HUES48 (cell line): Measurements from ENCODE around the gene PLS1.
"Not testable (repeated sequence)": the region's sequence is repeated elsewhere in the genome, so short reads cannot be mapped to it uniquely, and the experiment has no call there.

ENCODE experiments used
- H3K27ac ChIP-seq: one replicate; pipeline ENCODE4 v1.7.0; 2013; ENCODE audit warnings: low read depth, low read length, inconsistent platforms
- H3K27me3 ChIP-seq: 2 replicates; pipeline ENCODE4 v1.6.1; 2013; ENCODE audit warnings: mild to moderate bottlenecking, low read length; ENCODE audit not compliant: control insufficient read depth, insufficient read depth
- H3K36me3 ChIP-seq: 2 replicates; pipeline ENCODE4 v1.6.1; 2013; ENCODE audit warnings: low read length; ENCODE audit not compliant: control insufficient read depth, insufficient read depth
- H3K4me1 ChIP-seq: 2 replicates; pipeline ENCODE4 v1.6.1; 2013; ENCODE audit warnings: mild to moderate bottlenecking, low read length; ENCODE audit not compliant: control insufficient read depth, insufficient read depth
- H3K4me3 ChIP-seq: 2 replicates; pipeline ENCODE4 v1.5.1; 2013; ENCODE audit warnings: mild to moderate bottlenecking, low read depth, low read length
- H3K9ac ChIP-seq: 2 replicates; pipeline ENCODE4 v1.6.1; 2013; ENCODE audit warnings: mild to moderate bottlenecking, low read depth, low read length, moderate library complexity
- H3K9me3 ChIP-seq: 2 replicates; pipeline ENCODE4 v1.6.1; 2013; ENCODE audit warnings: low read length; ENCODE audit not compliant: control insufficient read depth, insufficient read depth

PLS1 gene

GRCh38 chr3:142576792-142577191, 19.4 kb upstream of the PLS1 start:
- H3K36me3 ChIP-seq = no peaks in the 10 kb centered on the region; the same call in 1 of the 2 replicates
- H3K9ac ChIP-seq = no peak overlapping the region
- no peaks in the 10 kb centered on the region for H3K9me3 ChIP-seq
- H3K27ac ChIP-seq = no peak overlapping the region
- no peak overlapping the region for H3K4me3 ChIP-seq
- H3K27me3 ChIP-seq = no peaks in the 10 kb centered on the region
- H3K4me1 ChIP-seq = peaks cover 30% of the 10 kb centered on the region

GRCh38 chr3:142577696-142578328, 18.4 kb upstream of the PLS1 start:
- no peaks in the 10 kb centered on the region; the same call in 1 of the 2 replicates for H3K36me3 ChIP-seq
- no peaks in the 10 kb centered on the region for H3K9me3 ChIP-seq
- H3K27ac ChIP-seq = peak overlapping the region; percentile 95
- H3K27me3 ChIP-seq = no peaks in the 10 kb centered on the region
- peaks cover 30% of the 10 kb centered on the region for H3K4me1 ChIP-seq
- peak overlapping the region; percentile 91 for H3K9ac ChIP-seq
- peak overlapping the region; percentile 95 for H3K4me3 ChIP-seq

- Histone ChIP-seq H3K27me3 (no peaks in the 10 kb centered on the region), H3K4me1 (peaks cover 30% of the 10 kb centered on the region), H3K27ac (peak within 1 kb of the TSS; percentile 95), H3K9ac (peak within 1 kb of the TSS; percentile 91), H3K36me3 (no peaks in the 10 kb centered on the region; the same call in 1 of the 2 replicates), H3K9me3 (no peaks in the 10 kb centered on the region), H3K4me3 (peak within 1 kb of the TSS; percentile 95)
Observed at GRCh38 chr3:142578329-142579223, 17.6 kb upstream of the PLS1 start, which contains the start of gene ATR. Gene ATR, minus strand, starts transcription at chr3:142578733. Its CDS starts 29 bp downstream, at chr3:142578704.

DNA sequence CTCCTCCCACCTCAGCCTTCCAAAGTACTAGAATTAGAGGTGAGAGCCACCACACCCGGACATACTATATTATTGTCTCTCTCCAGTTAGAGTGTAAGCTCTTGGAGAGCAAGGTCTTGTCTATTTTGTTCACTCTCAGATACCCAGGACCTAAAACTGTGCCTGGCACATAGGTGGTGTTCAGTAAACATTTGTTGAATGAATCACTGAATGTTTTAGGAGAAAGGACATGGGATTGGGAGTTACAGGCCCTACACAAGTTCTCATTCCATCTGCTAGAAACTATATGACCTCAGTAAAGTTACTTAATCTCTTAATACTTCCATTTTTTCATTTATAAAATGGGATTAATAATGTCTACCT, 16.2 kb upstream of the PLS1 start:
- H3K27me3 ChIP-seq = no peaks in the 10 kb centered on the region
- H3K9me3 ChIP-seq = no peaks in the 10 kb centered on the region
- no peak overlapping the region for H3K4me3 ChIP-seq
- H3K36me3 ChIP-seq = no peaks in the 10 kb centered on the region; the same call in 1 of the 2 replicates
- H3K27ac ChIP-seq = no peak overlapping the region
- no peak overlapping the region for H3K9ac ChIP-seq
- peaks cover 28% of the 10 kb centered on the region for H3K4me1 ChIP-seq

DNA sequence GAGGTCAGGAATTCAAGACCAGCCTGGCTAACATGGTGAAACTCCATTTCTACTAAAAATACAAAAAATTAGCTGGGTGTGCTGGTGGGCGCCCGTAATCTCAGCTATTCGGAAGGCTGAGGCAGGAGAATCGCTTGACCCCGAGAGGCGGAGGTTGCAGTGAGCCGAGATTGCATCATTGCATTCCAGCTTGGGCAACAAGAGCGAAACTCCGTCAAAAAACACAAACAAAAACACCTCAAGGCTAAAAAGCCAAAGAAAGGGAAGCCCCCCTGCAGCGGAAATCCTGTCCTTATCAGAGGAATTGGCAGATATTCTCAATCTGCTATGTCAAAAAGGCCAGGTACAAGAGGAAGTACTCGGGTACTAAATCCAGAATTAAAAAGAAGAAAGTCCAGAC, 15.1 kb upstream of the PLS1 start:
- H3K9ac ChIP-seq, H3K27ac ChIP-seq, H3K9me3 ChIP-seq, H3K27me3 ChIP-seq, H3K4me3 ChIP-seq, H3K36me3 ChIP-seq: not testable (repeated sequence)
- H3K4me1 ChIP-seq = peaks cover 18% of the 10 kb centered on the region

DNA sequence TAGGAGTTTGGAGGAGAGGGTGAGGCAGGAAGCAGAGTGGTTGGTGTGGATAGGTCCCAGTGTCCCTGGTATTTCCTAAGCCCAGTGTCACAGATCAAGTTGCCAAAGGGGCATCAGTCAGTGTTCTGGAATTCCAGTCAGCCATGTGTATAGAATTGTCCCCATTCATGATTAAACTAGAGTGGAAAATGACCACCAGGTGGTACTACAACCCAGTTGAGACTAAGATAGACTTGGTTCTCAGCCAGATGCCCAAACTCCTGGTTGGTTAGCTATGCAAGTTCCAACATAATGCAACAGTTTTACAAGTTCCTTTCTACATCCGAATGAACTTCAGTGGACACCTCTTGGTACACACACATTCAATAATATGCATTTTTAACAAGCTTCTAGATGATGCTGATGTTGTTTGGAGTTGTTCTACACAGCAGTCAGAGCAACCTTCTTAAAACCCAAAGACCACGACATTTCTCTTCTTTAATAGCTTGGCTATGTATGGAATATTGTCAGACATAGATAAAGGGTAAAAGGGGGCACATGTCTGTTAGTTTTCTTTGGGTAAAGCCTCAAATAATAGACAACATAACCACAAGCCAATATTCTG, 9.3 kb upstream of the PLS1 start:
- Histone ChIP-seq H3K27me3 (no peaks in the 10 kb centered on the region), H3K27ac (no peak overlapping the region), H3K9me3 (no peaks in the 10 kb centered on the region), H3K4me3 (no peak overlapping the region), H3K4me1 (no peaks in the 10 kb centered on the region), H3K36me3 (no peaks in the 10 kb centered on the region), H3K9ac (no peak overlapping the region)

DNA sequence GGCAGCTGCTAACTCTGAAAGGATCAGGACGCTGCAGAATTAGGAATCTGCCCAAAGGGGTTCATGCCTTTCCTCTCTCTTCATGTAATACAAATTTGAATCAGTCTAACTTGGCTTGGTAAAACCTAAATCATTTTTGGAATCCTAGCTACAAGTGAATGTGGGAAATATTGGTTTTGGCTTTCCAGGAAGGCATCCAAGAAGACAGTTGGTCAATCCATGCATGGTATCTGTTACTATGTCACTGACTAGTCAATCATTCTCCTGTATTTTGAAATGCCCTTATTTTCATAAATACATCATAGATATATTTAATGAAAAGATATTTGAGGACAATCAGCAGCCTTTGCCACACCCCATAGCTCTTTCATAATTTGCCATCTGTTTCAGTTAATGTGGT, 7.5 kb upstream of the PLS1 start:
- Histone ChIP-seq H3K9ac (no peak overlapping the region), H3K27ac (no peak overlapping the region), H3K9me3 (no peaks in the 10 kb centered on the region), H3K27me3 (no peaks in the 10 kb centered on the region), H3K4me1 (no peaks in the 10 kb centered on the region), H3K36me3 (no peaks in the 10 kb centered on the region), H3K4me3 (no peak overlapping the region)

DNA sequence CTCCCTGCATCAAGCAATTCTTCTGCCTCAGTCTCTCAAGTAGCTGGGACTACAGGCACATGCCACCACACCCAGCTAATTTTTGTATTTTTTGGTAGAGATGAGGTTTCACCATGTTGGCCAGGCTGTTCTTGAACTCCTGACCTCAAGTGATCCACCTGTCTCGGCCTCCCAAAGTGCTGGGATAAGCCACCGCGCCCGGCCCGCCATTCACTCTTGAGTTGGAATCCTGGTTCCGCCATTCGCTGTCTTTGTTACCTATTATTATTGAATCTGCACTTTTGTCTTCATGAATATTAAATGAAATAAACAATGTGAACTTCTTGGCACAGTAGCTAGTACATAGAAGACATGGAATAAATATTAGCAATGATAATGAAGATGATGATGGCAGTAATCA, 3.9 kb upstream of the PLS1 start:
- not testable (repeated sequence) for H3K27me3 ChIP-seq, H3K9me3 ChIP-seq, H3K27ac ChIP-seq, H3K4me3 ChIP-seq, H3K36me3 ChIP-seq, H3K9ac ChIP-seq
- peaks cover 11% of the 10 kb centered on the region; the same call in 1 of the 2 replicates for H3K4me1 ChIP-seq

DNA sequence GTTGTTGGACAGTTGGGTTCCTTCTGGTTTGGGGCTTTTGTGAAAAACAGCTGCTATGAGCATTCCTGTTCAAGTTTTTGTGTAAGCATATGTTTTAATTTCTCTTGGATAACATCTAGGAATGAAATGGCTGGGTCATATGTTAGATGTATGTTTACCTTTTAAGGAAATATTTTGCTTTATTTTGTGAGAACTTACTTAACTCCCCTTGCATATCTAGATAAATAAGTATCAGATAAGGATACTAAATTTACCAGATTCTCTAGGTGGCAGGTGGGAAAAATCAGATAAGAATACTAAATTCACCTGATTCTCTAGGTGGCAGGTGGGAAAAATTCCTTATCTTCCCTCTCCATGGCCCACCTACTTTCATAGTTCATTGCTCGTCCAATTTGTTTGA, 1.1 kb upstream of the PLS1 start:
- H3K4me1 ChIP-seq = peaks cover 14% of the 10 kb centered on the region; the same call in 1 of the 2 replicates
- peaks cover 5% of the 10 kb centered on the region; the same call in 1 of the 2 replicates for H3K27me3 ChIP-seq
- H3K9me3 ChIP-seq = no peaks in the 10 kb centered on the region
- no peak overlapping the region for H3K27ac ChIP-seq
- no peak overlapping the region for H3K9ac ChIP-seq
- peak overlapping the region; percentile 80; the same call in 1 of the 2 replicates for H3K4me3 ChIP-seq
- H3K36me3 ChIP-seq = no peaks in the 10 kb centered on the region

DNA sequence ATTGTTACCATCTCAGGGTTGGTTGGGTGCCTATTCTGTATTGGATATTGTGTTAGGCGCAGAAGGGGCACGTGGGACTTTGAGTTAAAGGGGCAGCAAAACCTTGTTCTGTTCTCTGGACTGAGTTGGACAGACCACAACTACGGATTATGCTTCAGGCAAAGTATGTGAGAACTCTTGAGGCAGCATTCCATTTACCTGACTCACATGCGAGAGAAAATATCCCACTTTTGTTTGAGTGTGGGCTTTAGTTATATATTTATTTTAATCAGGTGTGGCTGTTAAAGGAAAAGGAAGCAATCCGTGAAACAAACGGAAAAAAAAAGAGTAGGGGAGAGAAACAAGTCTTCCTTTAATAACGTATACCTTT, 627 bp upstream of the PLS1 start:
- H3K27ac ChIP-seq = peak overlapping the region; percentile 62

More for the DNA sequence above, 627 bp upstream of the PLS1 start:
- Histone ChIP-seq H3K4me3 (peak overlapping the region; percentile 80), H3K27me3 (peaks cover 5% of the 10 kb centered on the region; the same call in 1 of the 2 replicates), H3K9me3 (no peaks in the 10 kb centered on the region), H3K9ac (peak overlapping the region; percentile 40; the same call in 1 of the 2 replicates), H3K36me3 (no peaks in the 10 kb centered on the region), H3K4me1 (peaks cover 14% of the 10 kb centered on the region; the same call in 1 of the 2 replicates)
